UCSD-AML1 (cell line): ENCODE measurements around the gene CREBL2.

Source experiments
- DNase-seq: peaks from one replicate; lab custom pipeline; 2025; ENCODE audit not compliant: unreplicated experiment; lab: John Stamatoyannopoulos, UW

Gene CREBL2

DNA sequence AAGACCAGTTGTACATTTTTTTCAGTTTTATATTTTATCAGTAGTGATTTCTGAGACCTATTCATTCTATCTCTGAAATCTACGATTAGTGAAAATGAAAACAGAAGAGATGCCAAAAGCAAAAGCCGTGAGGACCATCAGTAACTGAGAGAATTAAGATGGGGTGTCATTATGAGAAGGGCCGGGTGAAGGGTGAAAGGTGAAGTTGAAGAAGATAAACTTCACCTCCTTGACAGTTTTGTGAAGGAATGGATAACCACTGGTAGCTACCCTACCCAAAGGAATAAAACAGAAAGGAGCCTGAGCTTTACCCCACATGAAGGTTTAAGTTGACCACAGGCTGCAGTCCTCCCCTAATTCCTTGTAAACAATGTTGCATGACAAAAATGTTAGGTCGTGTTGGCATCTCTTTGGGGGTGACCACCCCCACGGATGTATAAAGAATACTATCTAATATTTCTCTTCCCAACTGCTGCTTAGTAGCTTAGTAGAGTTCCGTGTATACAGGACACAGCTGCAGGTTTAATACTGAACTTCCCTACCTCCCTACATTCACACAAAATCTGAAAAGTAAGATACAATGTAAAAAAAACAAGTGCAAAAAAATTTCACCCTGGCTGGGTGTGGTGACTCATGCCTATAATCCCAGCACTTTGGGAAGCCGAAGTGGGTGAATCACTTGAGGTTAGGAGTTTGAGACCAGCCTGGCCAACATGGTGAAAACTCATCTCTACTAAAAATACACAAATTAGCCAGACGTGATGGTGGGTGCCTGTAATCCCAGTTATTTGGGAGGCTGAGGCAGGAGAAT lies 60.4 kb downstream of the CREBL2 start:
- DNase-seq = no peak

DNA sequence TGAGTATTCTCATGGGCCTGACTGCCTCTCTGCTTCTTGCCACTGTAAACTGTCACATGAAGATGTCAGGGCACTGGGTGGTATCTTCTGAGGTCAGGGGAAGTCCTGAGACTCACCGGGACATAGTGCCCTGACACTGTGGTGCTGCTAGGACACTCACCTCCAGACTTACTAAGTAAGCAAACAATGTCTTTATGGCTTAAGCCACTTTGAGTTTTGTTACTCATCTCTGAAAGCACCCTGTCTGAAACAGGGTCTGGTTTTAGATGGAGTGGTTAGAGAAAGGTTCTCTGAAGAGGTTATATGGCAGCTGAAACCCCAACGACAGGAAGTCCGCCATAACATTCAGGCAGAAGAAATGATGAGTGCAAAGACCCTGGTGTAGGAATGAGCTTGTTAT lies 61.6 kb downstream of the CREBL2 start:
- DNase-seq = no peak

DNA sequence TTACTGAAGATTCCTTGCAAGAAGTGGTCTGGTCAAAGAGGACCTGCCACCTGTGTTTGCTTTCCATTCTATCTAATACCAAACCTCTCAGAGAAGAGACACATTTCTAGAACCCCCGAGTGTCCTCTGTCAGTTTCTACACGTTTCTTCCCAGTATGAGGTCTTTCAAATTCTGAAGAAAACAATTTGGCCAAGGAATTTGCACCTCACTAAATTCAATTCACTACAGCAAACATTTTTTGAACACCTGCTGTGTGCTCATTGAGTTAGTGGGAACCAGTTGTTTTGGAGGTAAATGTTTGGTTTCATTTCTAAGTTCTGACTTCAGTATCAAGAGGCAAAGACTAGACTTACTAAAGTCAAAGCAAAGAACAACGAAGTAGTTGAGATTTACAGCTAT lies 64.9 kb downstream of the CREBL2 start:
- no peak for DNase-seq

DNA sequence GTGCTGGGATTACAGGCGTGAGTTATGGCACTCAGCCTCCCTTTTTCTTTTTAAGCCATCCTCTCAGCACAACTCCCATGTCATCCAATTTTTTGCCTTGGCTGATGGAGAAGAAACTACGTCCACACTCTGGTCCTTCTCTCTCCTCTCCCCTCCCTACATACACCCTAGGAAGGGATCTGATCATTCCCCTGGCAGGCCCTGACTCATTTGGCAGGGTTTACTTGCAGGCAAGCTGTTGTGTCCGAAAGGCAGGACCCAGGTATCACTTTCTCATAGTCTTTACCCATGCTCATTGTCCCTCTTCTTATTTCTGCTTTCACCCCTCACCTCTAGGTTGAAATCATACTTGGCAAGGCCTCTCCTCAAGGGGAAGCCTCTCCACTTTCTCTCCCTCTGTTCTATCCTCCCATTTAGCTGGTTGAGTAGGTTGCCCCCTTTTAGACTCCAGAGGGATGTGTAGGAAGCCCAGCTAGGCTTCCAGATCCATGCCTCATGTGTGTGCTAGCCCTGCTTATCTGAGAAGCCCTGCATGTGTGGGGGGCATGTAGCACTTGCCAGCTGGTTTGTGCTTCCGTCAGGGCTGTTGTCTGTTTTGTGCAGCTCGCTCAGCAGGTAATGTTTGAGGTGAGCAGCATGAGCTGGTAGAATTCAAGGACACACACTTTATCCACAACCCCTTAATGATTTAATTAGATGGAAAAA lies 69.5 kb downstream of the CREBL2 start:
- DNase-seq = no peak

DNA sequence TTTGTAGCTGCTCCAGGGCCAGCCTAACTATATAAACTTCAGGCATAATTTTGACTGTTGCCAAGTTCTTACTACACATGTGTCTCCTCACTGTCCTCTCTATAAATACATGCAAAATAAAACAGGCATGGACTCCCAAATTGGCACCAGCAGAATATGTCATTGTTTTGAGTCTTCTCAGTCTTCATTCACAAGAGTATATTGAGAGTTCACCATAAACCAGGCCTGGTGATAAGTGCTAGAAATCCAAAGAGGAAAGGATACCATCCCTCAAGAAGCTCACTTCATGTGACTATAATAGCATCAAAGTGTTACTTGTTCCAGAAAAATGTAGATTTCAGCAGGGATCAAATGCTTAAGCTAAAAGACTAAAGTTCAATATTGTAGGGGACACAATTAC lies 70.6 kb downstream of the CREBL2 start:
- DNase-seq = no peak

DNA sequence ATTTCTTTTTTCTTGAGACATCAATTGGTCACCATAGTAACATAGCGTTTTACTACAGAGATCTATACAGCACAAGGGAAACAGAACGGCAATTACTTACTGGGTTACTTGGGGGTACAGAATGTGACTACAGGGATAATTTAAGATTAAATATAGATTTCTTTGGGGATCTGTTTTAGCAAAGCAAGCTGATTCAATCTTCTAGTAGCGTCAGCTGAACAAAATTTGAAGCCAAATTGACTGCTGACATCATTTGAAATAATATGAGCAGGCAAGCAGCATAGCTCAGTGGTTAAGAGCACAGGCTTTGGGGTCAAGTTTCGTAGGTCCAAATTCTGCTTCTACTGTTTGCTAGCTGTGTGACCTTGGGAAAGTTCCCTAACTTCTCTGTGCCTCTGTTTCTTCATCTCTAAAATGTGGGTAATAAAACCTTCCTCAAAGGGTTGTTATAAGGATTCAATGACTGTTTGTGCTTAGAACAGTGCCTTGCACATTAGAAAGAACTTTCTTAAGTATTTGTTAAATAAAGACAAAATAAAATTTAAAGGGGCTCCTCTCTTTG lies 71.5 kb downstream of the CREBL2 start:
- DNase-seq = no peak

DNA sequence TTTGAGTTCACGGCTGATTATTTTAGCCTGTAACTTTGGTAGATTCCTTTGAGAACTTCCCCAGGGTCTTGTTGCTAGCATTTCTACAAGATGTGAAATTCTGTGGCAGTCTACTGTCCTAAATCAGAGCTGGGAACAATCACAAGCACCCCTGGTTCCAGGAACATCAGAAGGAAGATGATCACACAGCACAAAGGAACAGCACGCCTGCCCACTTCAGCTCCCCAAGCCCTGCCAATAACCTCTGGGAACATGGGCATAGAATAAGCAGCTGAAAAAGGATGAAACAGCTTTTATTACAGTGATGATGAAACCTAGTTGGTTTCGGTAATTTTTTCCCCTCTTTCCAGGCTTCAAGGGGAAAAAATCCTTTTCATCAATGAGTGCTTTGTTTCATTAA lies 72.0 kb downstream of the CREBL2 start:
- no peak for DNase-seq

DNA sequence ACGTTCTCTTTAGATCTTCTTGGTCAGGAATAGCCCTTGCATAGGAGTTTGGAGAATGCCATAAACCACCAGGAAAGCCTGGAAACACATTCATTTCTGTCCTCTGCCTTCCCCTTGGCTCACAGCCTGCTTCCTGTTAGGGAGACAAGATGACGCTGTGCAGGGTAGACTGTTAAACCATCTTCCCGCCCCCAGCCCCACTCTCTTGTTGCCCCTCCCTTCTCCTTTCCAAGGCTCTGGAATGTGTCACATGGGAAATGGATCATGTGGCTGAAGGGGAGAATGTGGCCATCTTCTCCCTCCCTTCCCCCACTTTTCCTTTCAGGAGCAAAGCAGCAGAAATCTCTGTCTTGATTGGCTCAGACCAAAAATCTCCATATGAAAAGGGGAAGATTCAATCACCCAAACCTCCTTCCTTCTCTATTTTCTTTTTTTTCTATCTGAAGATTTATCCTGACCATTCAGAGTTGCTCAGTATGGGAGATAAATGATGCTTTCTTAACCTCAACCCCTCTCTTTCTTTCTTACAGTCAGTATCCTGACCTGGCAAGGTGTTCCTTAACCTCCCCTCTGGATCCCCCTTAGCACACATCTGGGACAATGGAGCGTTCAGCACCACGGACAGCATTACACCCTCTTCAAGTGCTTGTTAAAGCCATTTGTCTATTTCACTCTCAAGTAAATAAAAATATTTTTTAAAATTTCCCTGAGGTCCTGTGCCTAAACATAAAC lies 72.9 kb downstream of the CREBL2 start:
- DNase-seq = no peak

DNA sequence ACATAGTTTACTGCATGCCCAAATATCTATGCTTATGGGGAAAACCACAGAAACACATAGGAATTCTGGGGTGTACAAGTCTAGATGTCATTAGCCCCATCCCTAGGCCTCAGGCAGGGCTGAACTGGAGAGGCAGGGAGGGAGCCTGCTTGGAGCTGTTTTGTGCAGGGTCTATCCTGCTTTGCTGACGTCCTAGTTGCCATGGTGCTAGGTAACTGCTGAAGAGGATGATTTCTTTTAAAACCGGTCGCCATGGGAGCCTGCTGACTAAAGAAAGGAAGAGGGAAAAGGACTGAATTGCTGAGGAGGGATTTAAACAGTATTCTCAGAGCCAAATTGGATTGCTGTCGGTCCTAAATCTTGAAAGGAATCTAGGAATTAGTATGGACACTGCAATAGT lies 73.6 kb downstream of the CREBL2 start:
- no peak for DNase-seq

DNA sequence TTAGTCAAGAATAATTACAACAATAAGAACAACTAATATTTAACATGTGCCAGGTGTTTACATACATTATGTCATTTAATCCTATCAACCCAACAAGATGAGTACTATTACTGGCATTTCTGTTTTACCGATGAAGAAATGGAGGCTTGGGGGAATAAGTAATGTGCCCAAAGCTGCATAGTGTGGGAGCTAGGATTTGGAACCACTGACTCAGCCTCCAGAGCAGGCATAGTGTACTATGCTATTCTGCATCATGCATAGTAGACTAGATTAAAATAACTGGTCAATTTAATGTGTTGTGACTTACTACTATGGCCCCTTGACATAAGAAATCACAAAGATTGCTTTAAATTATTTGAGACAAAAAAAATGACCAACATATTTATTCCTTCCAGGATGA lies 74.8 kb downstream of the CREBL2 start:
- DNase-seq = no peak

DNA sequence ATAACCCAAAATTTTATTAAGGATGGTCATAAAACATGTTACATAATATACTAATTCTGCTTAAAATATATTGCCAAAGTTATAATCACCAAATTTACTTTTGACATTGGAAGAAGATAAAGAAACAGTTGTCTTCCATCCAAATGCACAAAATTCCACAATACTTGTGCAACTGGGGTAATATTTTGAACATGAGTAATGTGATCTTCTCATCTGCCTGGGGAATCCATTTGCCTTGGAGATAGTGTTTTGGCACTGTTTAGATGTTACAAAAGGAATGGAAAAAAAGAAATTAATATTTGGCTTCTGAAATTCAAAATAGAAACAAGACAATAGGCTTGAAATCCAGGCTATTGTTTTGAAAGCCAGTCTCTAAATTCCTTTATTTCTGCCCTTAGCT lies 75.2 kb downstream of the CREBL2 start:
- DNase-seq = no peak

DNA sequence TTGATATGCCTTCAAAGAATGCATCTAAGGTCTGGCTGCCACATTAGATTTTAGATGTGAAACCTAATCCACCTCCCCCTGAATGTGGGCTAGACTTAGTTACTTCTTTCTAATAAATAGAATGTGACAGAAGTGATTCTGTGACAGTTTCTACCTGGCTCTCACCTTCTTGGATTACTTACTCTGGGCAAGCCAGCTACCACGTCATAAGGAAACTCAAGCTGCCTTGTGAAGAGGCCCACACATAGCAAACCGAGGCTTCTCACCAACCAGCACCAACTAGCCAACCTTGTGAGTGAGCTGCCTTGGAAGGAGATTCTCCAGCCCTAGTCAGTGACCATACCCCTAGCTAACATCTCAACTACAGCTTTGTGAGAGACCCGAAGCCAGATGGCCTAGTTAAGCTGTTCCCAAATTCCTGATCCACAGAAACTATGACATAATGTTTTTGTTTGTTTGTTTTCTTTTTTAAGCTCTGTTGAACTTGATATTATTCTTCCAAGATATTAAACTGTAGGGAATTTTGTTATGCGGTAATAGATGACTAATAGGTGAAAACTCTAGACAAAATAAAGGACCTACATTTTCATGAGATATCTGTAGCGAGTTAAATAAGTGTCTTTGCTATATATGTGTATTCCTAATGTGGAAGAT lies 78.1 kb downstream of the CREBL2 start:
- no peak for DNase-seq

DNA sequence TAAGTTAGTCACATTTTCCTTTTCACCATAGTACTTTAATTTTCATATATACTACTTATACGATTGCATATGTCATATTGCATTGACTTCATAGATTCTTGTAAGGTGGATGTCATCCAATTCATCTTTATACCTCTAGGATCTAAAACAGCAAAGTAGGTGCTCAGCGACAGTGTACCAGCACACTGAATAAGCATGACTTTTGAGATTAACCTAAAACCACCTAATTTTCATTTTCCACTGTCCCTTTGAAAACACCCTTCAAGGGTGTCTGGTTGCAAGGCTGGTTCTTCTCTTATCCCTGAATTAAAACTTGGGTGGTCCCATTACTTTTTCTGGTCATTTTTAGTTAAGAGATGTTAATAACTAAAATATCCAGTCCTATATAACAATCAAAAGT lies 79.9 kb downstream of the CREBL2 start:
- DNase-seq = no peak

DNA sequence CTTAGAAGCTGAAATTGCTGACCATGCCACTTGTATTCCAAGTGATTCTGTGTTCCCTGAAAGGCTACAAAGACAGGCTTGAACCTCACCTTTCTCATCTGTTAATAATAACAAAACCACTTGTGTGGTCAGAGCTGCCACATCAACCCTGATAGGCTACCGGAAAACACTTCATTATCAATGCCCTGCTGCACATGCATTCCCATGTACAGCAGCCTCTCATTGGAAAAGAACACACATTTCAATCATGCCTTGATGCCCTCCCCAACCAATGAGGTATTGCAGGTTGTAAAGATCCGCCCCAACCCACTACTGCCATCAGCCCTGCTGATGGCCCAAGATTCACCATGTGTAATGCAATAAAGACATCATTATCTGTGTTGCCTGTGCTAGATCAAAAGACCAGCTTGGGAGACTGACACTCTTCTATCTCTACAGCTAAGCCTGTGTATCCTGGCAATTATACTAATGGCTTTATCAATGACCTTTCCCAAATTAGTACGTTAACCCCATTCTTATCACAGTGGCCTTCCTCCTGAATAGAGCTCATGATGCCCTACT lies 81.5 kb downstream of the CREBL2 start:
- DNase-seq = no peak
